ENCODE measurements around the gene ICAM5. TPM values are rescaled to one million over a fixed set of nuclear protein-coding genes. Genes with fewer than 3 reads are reported as not detected.

Gene ICAM5
- total and polyA plus RNA-seq, 10 of the 15 experiments (the other 5 are each of a cell fraction or from before 2014, with no cell fraction given) = 0.14 to 4.6 (median 0.94) TPM; not detected in 2

- Histone ChIP-seq H3K27ac (ENCODE audit: control insufficient read depth, insufficient read depth) (peak within 1 kb of the TSS; percentile 85), H3K79me2 (ENCODE audit: control insufficient read depth, insufficient read depth, low read length) (peaks cover 18% of the 10 kb centered on the region), H4K20me1 (ENCODE audit: control insufficient read depth, insufficient read depth) (no peaks in the 10 kb centered on the region), H2AFZ (ENCODE audit: control insufficient read depth, low read depth, low read length) (peak within 1 kb of the TSS; percentile 81), H3K4me3 (peak within 1 kb of the TSS; percentile 90), H3K9ac (ENCODE audit: control insufficient read depth, insufficient read depth, low read length) (peak within 1 kb of the TSS; percentile 85), H3K4me2 (ENCODE audit: control insufficient read depth, insufficient read depth) (peak within 1 kb of the TSS; percentile 100), H3K4me1 (ENCODE audit: control insufficient read depth, insufficient read depth, low read length) (peaks cover 12% of the 10 kb centered on the region), H3K36me3 (ENCODE audit: control insufficient read depth in 2 of 2, insufficient read depth in 2 of 2, low read length in 1 of 2) (peaks cover 4 to 9% of the 10 kb centered on the region in 2 experiments; a peak in 3 of 4 replicates), H3K27me3 (replicated peaks in 1 of 2; ENCODE audit: control insufficient read depth in 2 of 2, insufficient read depth in 2 of 2, low read length in 1 of 2) (no peaks in the 10 kb centered on the region), H3K9me3 (replicated peaks; ENCODE audit: control insufficient read depth, insufficient read depth, low read length) (no peaks in the 10 kb centered on the region)
- WGBS (ENCODE audit: insufficient coverage, insufficient replicate concordance, low lambda C conversion rate, missing lambda C conversion rate) = 0% methylated on average over 14 of the region's 14 CpGs
- peak; percentile 97 for ATAC-seq
- ChIA-PET POLR2A (no interaction called here), SMC1A (ENCODE audit: uncharacterized antibody, unreplicated experiment) (interaction anchor here (1.1 kb wide), 1 partner anchor 76 kb away, joined by 3 read pairs; no protein-coding TSS in a partner anchor), CTCF (interaction anchor here (0.8 to 1.7 kb wide), 3 partner anchors 11 to 49 kb away, joined by 3 to 7 read pairs (median 6); no protein-coding TSS in a partner anchor), RAD21 (ENCODE audit: unreplicated experiment) (no interaction called here)
- no TSS peak for BruUV-seq (replicated peaks)
- DNase-seq (ENCODE audit: low read depth, low spot score) = peak; percentile 43
- FAIRE-seq = peak; percentile 23
- intact Hi-C loops (cut with micrococcal nuclease; ENCODE audit: unreplicated experiment) (no loop called here), in situ Hi-C loops (cut with MboI) (no loop called here)
- TF ChIP-seq GABPA (IDR thresholded peaks at IDR 0.05; ENCODE audit: low read depth) (no peak), RFX5 (IDR thresholded peaks at IDR 0.05; ENCODE audit: low read depth, low read length) (no peak), STAT3 (IDR thresholded peaks at IDR 0.05; ENCODE audit: low read depth, low read length) (no peak), IKZF2 (IDR thresholded peaks at IDR 0.05) (peak in 1 of 2 experiments; percentile 16; a peak in 2 of 4 replicates), CREM (IDR thresholded peaks at IDR 0.05; ENCODE audit: low read depth) (no peak), GATAD2B (conservative IDR thresholded peaks at IDR 0.05; ENCODE audit: low read depth) (no peak; the same call in 1 of the 2 replicates), BRCA1 (IDR thresholded peaks at IDR 0.05; ENCODE audit: low read depth, low read length) (no peak), POLR2A (IDR thresholded peaks at IDR 0.05; ENCODE audit: low read depth, low read length) (peak; percentile 85), CUX1 (IDR thresholded peaks at IDR 0.05; ENCODE audit: insufficient replicate concordance, low read depth, low read length) (no peak), ZNF217 (IDR thresholded peaks at IDR 0.05) (no peak), JUNB (IDR thresholded peaks at IDR 0.05) (no peak), NFYB (IDR thresholded peaks at IDR 0.05; ENCODE audit: insufficient read depth, low read depth, low read length) (no peak), SPI1 (IDR thresholded peaks at IDR 0.05; ENCODE audit: borderline replicate concordance, insufficient read depth, low read depth, low read length) (peak; percentile 66; the same call in 1 of the 2 replicates), USF1 (IDR thresholded peaks at IDR 0.05; ENCODE audit: borderline replicate concordance, extremely low read length, insufficient read depth, low read depth, low read length) (no peak), NR2F1 (conservative IDR thresholded peaks at IDR 0.05) (0 out of 2 replicates have a peak, but pooled peaks have one; percentile 31), CEBPZ (IDR thresholded peaks at IDR 0.05; ENCODE audit: low read depth, low read length) (no peak)
Observed at GRCh38 chr19:10339380-10339960, 49.7 kb downstream of the ICAM5 start, which contains the start of gene ICAM3. Gene ICAM3, minus strand, starts transcription at chr19:10339624. Its CDS starts 10 bp downstream, at chr19:10339614.

Data from GM12878 (cell line).